Measurements from ENCODE around the gene CNPY1. TPM values are rescaled to one million over a fixed set of nuclear protein-coding genes. Genes with fewer than 3 reads are reported as not detected.

CNPY1 gene
- total RNA-seq, 1 donor from 2014 or later = not detected

GRCh38 chr7:155527664-155528063 lies 18.7 kb downstream of the CNPY1 start:
- Histone ChIP-seq H4K20me1 (ENCODE audit: insufficient read depth, low read length) (no peaks in the 10 kb centered on the region), H2AFZ (ENCODE audit: low read depth, low read length) (no peak overlapping the region), H3K27me3 (ENCODE audit: insufficient read depth, low read length) (peaks cover 22% of the 10 kb centered on the region), H3K9ac (ENCODE audit: low read length) (no peak overlapping the region), H3K36me3 (ENCODE audit: insufficient read depth, low read length) (no peaks in the 10 kb centered on the region), H3K4me3 (ENCODE audit: insufficient read depth, low read depth, low read length) (no peak overlapping the region), H3K79me2 (ENCODE audit: insufficient read depth, low read length) (no peaks in the 10 kb centered on the region), H3K27ac (ENCODE audit: low read depth, low read length) (no peak overlapping the region), H3K4me1 (ENCODE audit: insufficient read depth, low read length) (no peaks in the 10 kb centered on the region), H3K9me3 (ENCODE audit: insufficient read depth, low read depth, low read length) (no peaks in the 10 kb centered on the region), H3K4me2 (ENCODE audit: low read length) (no peak overlapping the region)
- H3K4me3 Mint-ChIP-seq (ENCODE audit: unreplicated experiment) = no peak overlapping the region
- H3K9me3 Mint-ChIP-seq (ENCODE audit: unreplicated experiment) = peaks cover 3% of the 10 kb centered on the region
- no peak for TF ChIP-seq CTCF (IDR thresholded peaks at IDR 0.05; ENCODE audit: insufficient read depth, low read depth, low read length)
- no peaks in the 10 kb centered on the region for H3K4me1 Mint-ChIP-seq (ENCODE audit: low read depth, unreplicated experiment)
- FAIRE-seq = no peak
- peaks cover 85% of the 10 kb centered on the region for H3K27me3 Mint-ChIP-seq (ENCODE audit: low read depth, unreplicated experiment)
- DNase-seq (ENCODE audit: low read depth) = no peak
- peaks cover 2% of the 10 kb centered on the region for H3K36me3 Mint-ChIP-seq (ENCODE audit: low read depth, unreplicated experiment)
- no peak overlapping the region for H3K27ac Mint-ChIP-seq (ENCODE audit: unreplicated experiment)

GRCh38 chr7:155526225-155526624 lies 20.1 kb downstream of the CNPY1 start:
- no peak for DNase-seq (ENCODE audit: low read depth)
- peaks cover 9% of the 10 kb centered on the region for H3K27me3 ChIP-seq (ENCODE audit: insufficient read depth, low read length)

More at GRCh38 chr7:155526225-155526624, 20.1 kb downstream of the CNPY1 start:
- Histone ChIP-seq H4K20me1 (ENCODE audit: insufficient read depth, low read length) (no peaks in the 10 kb centered on the region), H3K9ac (ENCODE audit: low read length) (no peak overlapping the region), H2AFZ (ENCODE audit: low read depth, low read length) (no peak overlapping the region), H3K4me1 (ENCODE audit: insufficient read depth, low read length) (no peaks in the 10 kb centered on the region), H3K36me3 (ENCODE audit: insufficient read depth, low read length) (no peaks in the 10 kb centered on the region), H3K4me3 (ENCODE audit: insufficient read depth, low read depth, low read length) (no peak overlapping the region), H3K9me3 (ENCODE audit: insufficient read depth, low read depth, low read length) (no peaks in the 10 kb centered on the region), H3K79me2 (ENCODE audit: insufficient read depth, low read length) (no peaks in the 10 kb centered on the region), H3K27ac (ENCODE audit: low read depth, low read length) (no peak overlapping the region), H3K4me2 (ENCODE audit: low read length) (no peak overlapping the region)
- Mint-ChIP-seq H3K27me3 (ENCODE audit: low read depth, unreplicated experiment) (peaks cover 85% of the 10 kb centered on the region), H3K4me1 (ENCODE audit: low read depth, unreplicated experiment) (no peaks in the 10 kb centered on the region), H3K36me3 (ENCODE audit: low read depth, unreplicated experiment) (peaks cover 3% of the 10 kb centered on the region), H3K27ac (ENCODE audit: unreplicated experiment) (no peak overlapping the region), H3K4me3 (ENCODE audit: unreplicated experiment) (no peak overlapping the region), H3K9me3 (ENCODE audit: unreplicated experiment) (peaks cover 3% of the 10 kb centered on the region)
- FAIRE-seq = no peak
- TF ChIP-seq CTCF (IDR thresholded peaks at IDR 0.05; ENCODE audit: insufficient read depth, low read depth, low read length) = no peak
- TF ChIP-seq EZH2 (IDR thresholded peaks at IDR 0.05; ENCODE audit: insufficient read depth, low read length) = no peak
